Adrenal gland (tissue), 19 donors: Measurements from ENCODE around the gene FOXA1. TPM values are rescaled to one million over a fixed set of nuclear protein-coding genes. Genes with fewer than 3 reads are reported as not detected.

Source experiments
- DNase-seq, 7 donors: peaks; one replicate each; pipeline ENCODE4 v3.0.0-alpha.2; 2019 to 2020
- H3K27ac ChIP-seq, 5 donors: fragments of 200-600 bp; sonication (generic) in 4 of 5; 1 replicate in 3 of 5; 2 replicates in 2 of 5; pipeline versions ENCODE4 v1.5.1 to v1.8.0; 2016 to 2020; ENCODE audit warnings: mild to moderate bottlenecking in 1 of 5
- H3K27me3 ChIP-seq: fragments of 200-600 bp; 2 replicates; pipeline ENCODE4 v1.8.0; 2021
- H3K36me3 ChIP-seq, 2 donors: fragments of 200-600 bp; replicated peaks in 1 of 2; 1 replicate in 1 of 2; 2 replicates in 1 of 2; pipeline versions ENCODE4 v1.5.1 to v1.8.0; 2018 to 2022
- H3K4me1 ChIP-seq, 2 donors: fragments of 200-600 bp; replicated peaks in 1 of 2; 1 replicate in 1 of 2; 2 replicates in 1 of 2; pipeline versions ENCODE4 v1.5.1 to v1.8.0; 2018 to 2021
- H3K4me3 ChIP-seq, 4 donors: fragments of 200-600 bp; sonication (generic) in 3 of 4; one replicate each; pipeline ENCODE4 v1.5.1; 2016 to 2018
- H3K9me3 ChIP-seq, 3 donors: fragments of 200-600 bp; sonication (generic) in 1 of 3; replicated peaks in 1 of 3; 1 replicate in 2 of 3; 2 replicates in 1 of 3; pipeline versions ENCODE4 v1.5.1 to v1.8.0; 2016 to 2021
- POLR2A ChIP-seq, 2 donors: fragments of 450-650 bp; IDR thresholded peaks; one replicate each; pipeline ENCODE4 v1.6.1; 2017; ENCODE audit warnings: antibody characterized with exemption in 2 of 2, mild to moderate bottlenecking in 2 of 2, moderate library complexity in 1 of 2
- WGBS, 4 donors: extraction: QIAGEN DNeasy Blood & Tissue Kit in 2 of 4; methylation state at CpG; one replicate each; pipeline versions ENCODE4 v1.1.5 to v1.1.7; 2013 to 2017; 5-methylcytosine and 5-hydroxymethylcytosine counted together
- intact Hi-C, 2 donors: fragments of 100-400 bp; cut with DNase I; formaldehyde crosslinking; loops; one replicate each; pipeline versions ENCODE4 v1.14.1 to v1.15.0; 2022 to 2023
- long read RNA-seq, 10 donors: library from polyadenylated mRNA in 3 of 10; unstranded in 2 of 10; stranded (forward) in 1 of 10; transcript quantifications; one replicate each; pipeline ENCODE4 v2.0.0 and lab custom pipeline, GENCODE V29; 2021 to 2026
- polyA plus RNA-seq, 3 donors: library from polyadenylated mRNA; stranded (reverse); fragments of 200-250 nt in 2 of 3; fragments of 350-450 nt in 1 of 3; fragmentation: Illumina TruSeq in 1 of 3; extraction: RNeasy Lipid Tissue Mini Kit (QIAGEN cat#74804) in 1 of 3; gene quantifications; one replicate each; pipeline ENCODE4 v1.2.3, GENCODE V29; 2013 to 2014
- total RNA-seq, 9 donors: library from RNA; depleted of rRNA in 4 of 9; stranded (reverse); fragments of >200 nt in 4 of 9; fragments of 120-200 nt in 1 of 9; fragmentation: NEBNext Ultra II Directional in 1 of 9; extraction: Animal tissue kit (Norgen Biotek cat#: 25700) in 1 of 9; gene quantifications; one replicate each; pipeline versions ENCODE4 v1.1.0 to v1.2.4, GENCODE V29; 2013 to 2023
- TF ChIP-seq, protein P1 (sequence below), 6 experiments: fragments of 450-650 bp in 4 of 6; fragments of 200-600 bp in 2 of 6; sonication (generic) in 1 of 6; IDR thresholded peaks; 1 replicate in 5 of 6; 2 replicates in 1 of 6; pipeline versions ENCODE4 v1.5.1 to v1.8.0; 2016 to 2021; ENCODE audit warnings: antibody characterized with exemption in 6 of 6, mild to moderate bottlenecking in 2 of 6, moderate library complexity in 1 of 6
- donor health status: healthy with polysubstance abuse.
- donor health status: Bipolar disorder and iron deficiency.
- donor health status: DM: yes; HTN: yes; CAD: no.
- donor health status: DM: no; HTN: no; CAD: no.
- donor health status: DM: no; HTN: no; CAD: no.
- donor health status: DM: yes; HTN: yes; CAD: no.

FOXA1 gene
- total RNA-seq: 1 to 10 TPM in 2 of 9 donors, under 1 TPM in 6, not detected in 1; 0.13 to 3.0 (median 0.53) TPM
- under 1 TPM; 0.03 to 0.15 (median 0.08) TPM for polyA plus RNA-seq
- long read RNA-seq, donor 1: 0 reads
- long read RNA-seq, donor 2: 0 reads
- long read RNA-seq, donor 3: 0 reads
- long read RNA-seq, donor 4: 0 reads
- long read RNA-seq, donor 5: 0 reads
- long read RNA-seq, donor 6: 0 reads
- long read RNA-seq, donor 7: 0 reads
- long read RNA-seq, donor 8: 0 reads
- long read RNA-seq, donor 9: 0 reads
- long read RNA-seq, donor 10: 0 reads

DNA sequence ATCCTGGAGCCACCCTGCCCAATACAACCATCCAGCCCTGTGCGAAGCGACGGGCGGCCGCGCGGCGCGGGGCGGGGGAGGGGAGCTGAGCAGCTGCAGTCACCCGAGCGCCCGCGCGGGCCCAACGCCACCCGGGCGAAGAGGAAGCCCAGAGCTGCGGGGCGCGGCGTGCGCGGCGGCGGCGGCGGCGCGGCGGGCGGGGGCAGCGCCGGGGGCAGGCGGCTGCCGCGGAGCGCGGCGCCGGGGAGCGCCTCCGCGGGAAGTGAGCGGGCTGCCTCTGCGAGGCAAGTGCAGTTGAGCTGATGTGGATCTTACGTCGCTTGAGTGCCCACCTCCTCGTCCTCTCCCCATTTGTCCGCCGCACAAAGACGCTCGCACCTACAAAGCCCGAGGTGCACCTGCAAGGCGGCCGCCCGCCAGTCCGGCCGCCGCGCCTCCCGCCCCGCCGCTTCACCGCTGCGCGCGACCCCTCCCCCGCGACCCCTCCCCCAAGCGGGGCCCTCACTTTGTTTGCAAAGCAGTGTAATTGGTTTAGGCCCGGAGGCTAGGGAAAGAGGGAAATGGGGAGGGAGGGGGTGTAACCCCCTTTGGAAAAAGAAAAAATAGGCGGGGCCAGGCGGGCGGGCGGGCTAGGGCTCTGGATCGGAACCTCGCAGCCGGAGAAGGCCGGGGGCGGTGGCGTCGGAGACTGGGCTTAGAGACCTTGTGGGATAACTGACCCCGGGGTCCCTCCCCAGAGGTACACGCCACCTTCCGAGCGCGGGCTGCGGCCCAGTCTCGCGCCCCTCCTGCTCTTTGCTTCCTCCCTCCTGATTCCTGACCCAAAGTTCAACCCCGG lies at the start of gene FOXA1, which contains the start of gene TTC6:
Gene FOXA1, minus strand, starts transcription at position 279 of the 838 bp plus-strand sequence. Its CDS starts 277 bp downstream, at position 2.
Gene TTC6, plus strand, starts transcription at position 659 of the 838 bp plus-strand sequence. CDS start 26,436 bp downstream, outside the sequence.
- Histone ChIP-seq H3K9me3 (no peaks in the 10 kb centered on the region), H3K27me3 (peaks cover 86% of the 10 kb centered on the region), H3K36me3 (no peaks in the 10 kb centered on the region), H3K4me1 (peaks cover 12 to 16% of the 10 kb centered on the region in 2 donors), H3K27ac (no peak within 1 kb of the TSS), H3K4me3 (peak within 1 kb of the TSS in 3 of 4 donors; percentile 11 to 63 (median 17))
- intact Hi-C loops: loop anchor here (5.0 to 10.0 kb wide), 2 partner anchors 348 to 350 kb away; no protein-coding TSS in a partner anchor
- DNase-seq: peak in 5 of 7 donors; percentile 36 to 58 (median 45)
- WGBS, 4 donors: 0 to 2% (median 2%) methylated on average over 25 to 92 of the region's 92 CpGs
- no peak for TF ChIP-seq POLR2A (IDR thresholded peaks at IDR 0.05)
- TF ChIP-seq, protein P1, sequence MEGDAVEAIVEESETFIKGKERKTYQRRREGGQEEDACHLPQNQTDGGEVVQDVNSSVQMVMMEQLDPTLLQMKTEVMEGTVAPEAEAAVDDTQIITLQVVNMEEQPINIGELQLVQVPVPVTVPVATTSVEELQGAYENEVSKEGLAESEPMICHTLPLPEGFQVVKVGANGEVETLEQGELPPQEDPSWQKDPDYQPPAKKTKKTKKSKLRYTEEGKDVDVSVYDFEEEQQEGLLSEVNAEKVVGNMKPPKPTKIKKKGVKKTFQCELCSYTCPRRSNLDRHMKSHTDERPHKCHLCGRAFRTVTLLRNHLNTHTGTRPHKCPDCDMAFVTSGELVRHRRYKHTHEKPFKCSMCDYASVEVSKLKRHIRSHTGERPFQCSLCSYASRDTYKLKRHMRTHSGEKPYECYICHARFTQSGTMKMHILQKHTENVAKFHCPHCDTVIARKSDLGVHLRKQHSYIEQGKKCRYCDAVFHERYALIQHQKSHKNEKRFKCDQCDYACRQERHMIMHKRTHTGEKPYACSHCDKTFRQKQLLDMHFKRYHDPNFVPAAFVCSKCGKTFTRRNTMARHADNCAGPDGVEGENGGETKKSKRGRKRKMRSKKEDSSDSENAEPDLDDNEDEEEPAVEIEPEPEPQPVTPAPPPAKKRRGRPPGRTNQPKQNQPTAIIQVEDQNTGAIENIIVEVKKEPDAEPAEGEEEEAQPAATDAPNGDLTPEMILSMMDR (IDR thresholded peaks at IDR 0.05): no peak

DNA sequence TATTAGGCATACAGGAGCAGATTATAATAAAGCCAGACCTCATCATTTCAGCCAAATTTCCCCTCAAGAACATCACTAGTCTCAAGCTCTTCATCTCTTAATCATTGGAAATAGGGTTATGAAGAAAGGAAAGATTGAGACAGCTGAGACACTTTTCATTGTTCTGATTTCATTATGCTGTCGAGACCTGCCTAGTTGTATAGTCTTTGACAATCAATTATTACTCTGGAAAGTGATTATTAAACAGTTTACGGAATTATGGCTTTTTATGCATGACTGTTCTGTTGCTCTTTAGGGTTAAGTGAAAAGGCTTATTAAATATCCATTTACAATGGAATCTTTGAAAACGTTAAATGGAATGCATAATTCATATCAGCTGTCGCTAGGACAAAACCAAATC lies 48.7 kb upstream of the FOXA1 start:
- Histone ChIP-seq H3K4me3 (no peak overlapping the region), H3K27me3 (no peaks in the 10 kb centered on the region), H3K9me3 (no peaks in the 10 kb centered on the region), H3K27ac (no peak overlapping the region), H3K36me3 (no peaks in the 10 kb centered on the region), H3K4me1 (no peaks in the 10 kb centered on the region)
- WGBS, 4 donors: 60 to 66% (median 65%) methylated on average over 4 of the region's 4 CpGs
- intact Hi-C loops: no loop called here
- no peak for DNase-seq
- TF ChIP-seq POLR2A (IDR thresholded peaks at IDR 0.05): no peak
- TF ChIP-seq, protein P1 (IDR thresholded peaks at IDR 0.05): no peak

DNA sequence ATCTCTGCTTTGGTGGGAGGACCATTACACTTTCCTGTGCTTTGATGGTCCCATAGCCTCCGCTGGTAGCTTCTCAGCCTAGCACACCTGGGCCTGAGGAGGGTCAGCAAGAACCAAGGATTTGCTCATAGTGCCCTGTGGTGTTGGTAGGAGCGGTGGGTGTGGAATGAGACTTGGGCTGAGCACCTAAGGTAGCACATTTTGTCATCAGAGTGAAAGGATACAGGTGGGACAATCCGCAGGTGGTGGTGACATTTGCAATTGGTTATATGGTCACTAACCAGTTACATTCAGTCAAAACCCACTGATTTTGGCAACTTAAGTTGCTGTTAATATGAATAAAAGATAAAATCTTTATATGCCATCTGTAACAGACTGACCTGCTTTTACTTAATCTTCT lies 47.1 kb upstream of the FOXA1 start:
- Histone ChIP-seq H3K9me3 (no peaks in the 10 kb centered on the region), H3K4me1 (no peaks in the 10 kb centered on the region), H3K36me3 (no peaks in the 10 kb centered on the region), H3K27ac (no peak overlapping the region), H3K4me3 (no peak overlapping the region), H3K27me3 (no peaks in the 10 kb centered on the region)
- 80 to 83% (median 82%) methylated on average over 3 of the region's 3 CpGs for WGBS, 4 donors
- no peak for DNase-seq
- intact Hi-C loops: no loop called here
- TF ChIP-seq, protein P1 (IDR thresholded peaks at IDR 0.05): no peak
- TF ChIP-seq POLR2A (IDR thresholded peaks at IDR 0.05): no peak

DNA sequence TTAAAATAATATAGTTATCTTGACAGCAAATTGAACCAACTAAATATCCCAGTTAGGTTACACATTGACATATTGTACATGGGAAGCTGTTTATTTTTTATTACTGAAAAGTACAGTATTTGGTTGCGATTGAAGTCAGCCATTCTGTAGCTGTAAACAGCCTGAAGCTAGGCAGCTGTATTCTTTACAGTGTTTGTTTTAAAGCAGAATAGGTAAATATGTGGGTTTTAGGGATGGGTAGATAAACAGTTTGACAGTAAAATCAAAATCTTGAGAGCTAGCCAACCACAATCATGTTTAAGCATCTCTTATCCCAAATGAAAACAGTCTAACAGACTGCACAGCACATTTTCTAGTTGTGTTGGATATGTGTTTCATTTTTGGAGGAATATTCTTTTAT lies 46.1 kb upstream of the FOXA1 start:
- Histone ChIP-seq H3K36me3 (no peaks in the 10 kb centered on the region), H3K27ac (no peak overlapping the region), H3K4me3 (no peak overlapping the region), H3K9me3 (no peaks in the 10 kb centered on the region), H3K27me3 (no peaks in the 10 kb centered on the region), H3K4me1 (no peaks in the 10 kb centered on the region)
- no peak for DNase-seq
- TF ChIP-seq, protein P1 (IDR thresholded peaks at IDR 0.05): no peak
- no peak for TF ChIP-seq POLR2A (IDR thresholded peaks at IDR 0.05)
- 59 to 79% (median 78%) methylated on average over 1 of the region's 1 CpG for WGBS, 4 donors
- intact Hi-C loops: no loop called here
